Astrocyte of the spinal cord (primary cell): ENCODE results near the gene NUDT9.
"Not testable (repeated sequence)": the region's sequence is repeated elsewhere in the genome, so short reads cannot be mapped to it uniquely, and the experiment has no call there.

Source experiments
- DNase-seq: peaks from one replicate; pipeline ENCODE4 v3.0.0; 2011; ENCODE audit warnings: low read depth, low spot score
- H3K4me3 ChIP-seq: 2 replicates; pipeline ENCODE4 v1.5.1; 2011; ENCODE audit warnings: low read depth, mild to moderate bottlenecking, low read length, moderate library complexity
- CTCF ChIP-seq: IDR thresholded peaks from 2 replicates; pipeline ENCODE4 v1.5.1; 2012; ENCODE audit warnings: low read depth, mild to moderate bottlenecking, low read length, inconsistent platforms
- in situ Hi-C: cut with HindIII; loops from 2 replicates; pipeline ENCODE4 v1.10.0; 2017; ENCODE audit warnings: low sequenced_read_pairs

The NUDT9 gene

DNA sequence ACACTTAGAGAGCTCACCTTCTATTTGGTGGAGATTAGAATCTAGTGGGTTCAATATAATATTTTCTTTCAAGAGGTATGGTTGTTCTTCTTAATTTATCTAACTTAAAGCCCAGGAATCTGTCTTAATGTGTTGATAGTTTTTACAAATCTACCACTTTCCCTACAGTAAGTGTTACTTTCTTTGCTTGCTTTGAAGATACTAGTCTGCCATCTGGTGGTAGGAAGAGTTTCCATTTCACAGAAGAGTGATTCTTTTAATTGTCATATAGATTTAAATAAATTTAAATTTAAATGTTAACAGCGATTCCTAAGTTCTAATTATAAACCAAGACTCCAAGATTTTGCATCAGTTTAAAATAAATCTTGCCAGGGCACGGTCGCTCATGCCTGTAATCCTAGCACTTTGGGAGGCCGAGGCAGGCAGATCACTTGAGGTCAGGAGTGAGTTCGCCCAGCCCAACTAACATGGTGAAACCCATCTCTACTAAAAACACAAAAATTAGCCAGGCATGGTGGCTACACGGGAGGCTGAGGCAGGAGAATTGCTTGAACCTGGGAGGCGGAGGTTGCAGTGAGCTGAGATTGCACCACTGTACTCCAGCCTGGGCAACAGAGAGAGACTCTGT lies 43.5 kb downstream of the NUDT9 start:
- in situ Hi-C loops: no loop called here
- peak; percentile 57 for TF ChIP-seq CTCF
- peak; percentile 64 for DNase-seq
- no peak overlapping the region for H3K4me3 ChIP-seq

- H3K4me3 ChIP-seq: no peak overlapping the region
- DNase-seq: no peak
- in situ Hi-C loops: no loop called here
- TF ChIP-seq CTCF: no peak
Observed at GRCh38 chr4:87469390-87469789, 47.0 kb downstream of the NUDT9 start.

DNA sequence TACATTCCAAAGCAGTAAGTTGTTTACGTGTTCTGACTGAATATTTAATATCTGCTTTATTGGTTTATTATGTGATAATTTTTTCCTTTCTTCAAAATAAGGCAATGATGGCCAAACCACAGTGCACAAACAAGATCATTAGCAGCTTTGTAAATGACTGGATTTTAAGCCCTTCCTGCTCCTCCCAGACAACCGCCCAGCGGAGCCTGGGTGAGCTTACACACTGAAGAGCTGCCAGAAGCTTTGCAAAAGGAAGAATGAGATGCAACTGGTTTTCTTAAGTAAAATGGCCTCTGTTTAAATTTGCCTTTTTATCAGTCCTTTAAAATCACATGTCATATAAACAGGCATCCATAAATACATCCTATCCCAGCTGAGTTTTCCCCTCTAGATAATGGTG lies 54.6 kb downstream of the NUDT9 start:
- TF ChIP-seq CTCF: no peak
- in situ Hi-C loops: no loop called here
- no peak overlapping the region for H3K4me3 ChIP-seq
- no peak for DNase-seq

DNA sequence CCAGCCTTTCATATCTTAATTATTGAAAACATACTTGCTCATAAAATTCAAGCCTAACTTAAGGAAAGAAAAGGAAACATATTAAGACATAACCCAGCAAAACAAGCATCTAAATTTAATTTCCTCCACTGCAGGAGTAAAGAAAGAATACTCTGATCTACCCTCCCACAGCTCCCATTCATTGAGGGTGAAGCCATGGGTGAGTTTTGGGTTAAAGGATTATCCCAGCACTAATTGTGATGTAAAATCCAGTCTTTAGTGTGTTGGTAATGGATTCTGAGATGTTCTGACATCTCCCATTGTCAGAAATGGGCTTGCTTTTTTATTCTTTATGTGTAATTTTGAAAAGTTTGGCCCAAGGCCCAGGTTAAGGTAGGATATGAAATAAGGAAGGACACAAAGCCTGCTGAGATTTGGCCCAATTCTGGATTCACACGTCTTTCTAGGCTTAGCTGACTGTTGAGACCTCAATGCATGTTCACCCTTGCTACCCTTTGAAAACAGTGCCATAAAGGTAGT lies 56.4 kb downstream of the NUDT9 start:
- no peak overlapping the region for H3K4me3 ChIP-seq

GRCh38 chr4:87481377-87481776 lies 59.0 kb downstream of the NUDT9 start:
- DNase-seq: no peak
- in situ Hi-C loops: no loop called here
- H3K4me3 ChIP-seq: no peak overlapping the region
- no peak for TF ChIP-seq CTCF

More for the DNA sequence above, 56.4 kb downstream of the NUDT9 start:
- no peak for DNase-seq
- TF ChIP-seq CTCF: no peak
- in situ Hi-C loops: no loop called here

GRCh38 chr4:87483247-87483646 lies 60.9 kb downstream of the NUDT9 start:
- DNase-seq, in situ Hi-C loops, H3K4me3 ChIP-seq: not testable (repeated sequence)

- H3K4me3 ChIP-seq, in situ Hi-C loops, DNase-seq: not testable (repeated sequence)
Observed at GRCh38 chr4:87488666-87489065, 66.3 kb downstream of the NUDT9 start.

DNA sequence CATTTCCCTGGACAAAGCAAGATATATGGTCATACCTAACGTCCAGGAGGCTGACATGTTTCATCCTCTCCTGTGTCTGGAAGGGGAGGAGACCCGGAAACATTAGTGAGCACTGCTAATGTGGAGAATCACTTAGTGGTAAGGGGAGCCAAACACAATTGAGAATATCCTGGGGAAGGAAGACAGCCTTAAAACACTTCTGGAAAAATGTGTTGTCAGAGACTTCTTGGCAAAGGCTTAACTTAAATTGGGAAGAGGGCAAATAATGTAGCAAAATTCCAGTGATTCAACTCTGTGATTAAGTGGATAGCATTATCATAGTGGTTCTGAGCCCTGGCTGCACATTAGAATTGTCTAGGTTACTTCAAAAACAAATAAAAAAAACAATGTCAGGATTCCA lies 67.3 kb downstream of the NUDT9 start:
- TF ChIP-seq CTCF: no peak
- in situ Hi-C loops: no loop called here
- no peak for DNase-seq
- no peak overlapping the region for H3K4me3 ChIP-seq
